ENCODE results near the gene SPATA20. TPM values are rescaled to one million over a fixed set of nuclear protein-coding genes. Genes with fewer than 3 reads are reported as not detected.

The SPATA20 gene
- total RNA-seq, 1 donor from 2014 or later, result 22.8 TPM

DNA sequence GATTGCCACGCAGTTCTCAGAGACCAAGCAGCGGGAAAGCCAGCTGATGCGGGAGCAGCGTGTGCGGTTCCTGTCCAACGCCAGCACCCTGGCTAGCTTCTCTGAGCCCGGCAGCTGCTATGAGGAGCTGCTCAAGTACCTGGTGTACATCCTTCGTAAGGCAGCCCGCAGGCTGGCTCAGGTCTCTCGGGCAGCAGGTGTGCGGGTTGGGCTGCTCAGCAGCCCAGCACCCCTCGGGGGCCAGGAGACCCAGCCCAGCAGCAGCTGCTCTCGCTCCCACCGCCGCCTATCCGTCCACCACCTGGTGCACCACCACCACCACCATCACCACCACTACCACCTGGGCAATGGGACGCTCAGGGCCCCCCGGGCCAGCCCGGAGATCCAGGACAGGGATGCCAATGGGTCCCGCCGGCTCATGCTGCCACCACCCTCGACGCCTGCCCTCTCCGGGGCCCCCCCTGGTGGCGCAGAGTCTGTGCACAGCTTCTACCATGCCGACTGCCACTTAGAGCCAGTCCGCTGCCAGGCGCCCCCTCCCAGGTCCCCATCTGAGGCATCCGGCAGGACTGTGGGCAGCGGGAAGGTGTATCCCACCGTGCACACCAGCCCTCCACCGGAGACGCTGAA lies 28.7 kb downstream of the SPATA20 start:
- DNase-seq (ENCODE audit: low spot score), result no peak
- Histone ChIP-seq H3K4me2 (no peak overlapping the region), H3K9me3 (ENCODE audit: low read depth) (no peaks in the 10 kb centered on the region), H3K4me3 (no peak overlapping the region), H3F3A (ENCODE audit: low read depth) (peaks cover 8% of the 10 kb centered on the region), H4K20me1 (ENCODE audit: low read depth) (no peaks in the 10 kb centered on the region), H3K27me3 (no peaks in the 10 kb centered on the region), H2AFZ (replicated peaks) (no peak overlapping the region), H3K36me3 (no peaks in the 10 kb centered on the region), H3K4me1 (peaks cover 15% of the 10 kb centered on the region), H3K27ac (no peak overlapping the region), H3K9ac (no peak overlapping the region), H3K79me2 (ENCODE audit: low read depth) (no peaks in the 10 kb centered on the region)
- H3K4me1 Mint-ChIP-seq, result peaks cover 25% of the 10 kb centered on the region
- no peak for TF ChIP-seq EZH2phosphoT487 (IDR thresholded peaks at IDR 0.05)
- TF ChIP-seq, protein P1, sequence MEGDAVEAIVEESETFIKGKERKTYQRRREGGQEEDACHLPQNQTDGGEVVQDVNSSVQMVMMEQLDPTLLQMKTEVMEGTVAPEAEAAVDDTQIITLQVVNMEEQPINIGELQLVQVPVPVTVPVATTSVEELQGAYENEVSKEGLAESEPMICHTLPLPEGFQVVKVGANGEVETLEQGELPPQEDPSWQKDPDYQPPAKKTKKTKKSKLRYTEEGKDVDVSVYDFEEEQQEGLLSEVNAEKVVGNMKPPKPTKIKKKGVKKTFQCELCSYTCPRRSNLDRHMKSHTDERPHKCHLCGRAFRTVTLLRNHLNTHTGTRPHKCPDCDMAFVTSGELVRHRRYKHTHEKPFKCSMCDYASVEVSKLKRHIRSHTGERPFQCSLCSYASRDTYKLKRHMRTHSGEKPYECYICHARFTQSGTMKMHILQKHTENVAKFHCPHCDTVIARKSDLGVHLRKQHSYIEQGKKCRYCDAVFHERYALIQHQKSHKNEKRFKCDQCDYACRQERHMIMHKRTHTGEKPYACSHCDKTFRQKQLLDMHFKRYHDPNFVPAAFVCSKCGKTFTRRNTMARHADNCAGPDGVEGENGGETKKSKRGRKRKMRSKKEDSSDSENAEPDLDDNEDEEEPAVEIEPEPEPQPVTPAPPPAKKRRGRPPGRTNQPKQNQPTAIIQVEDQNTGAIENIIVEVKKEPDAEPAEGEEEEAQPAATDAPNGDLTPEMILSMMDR (IDR thresholded peaks at IDR 0.05), result no peak
- no peak for TF ChIP-seq EZH2 (IDR thresholded peaks at IDR 0.05)
- peaks cover 3% of the 10 kb centered on the region for H3K36me3 Mint-ChIP-seq
- no peak overlapping the region for H3K4me3 Mint-ChIP-seq
- H3K27ac Mint-ChIP-seq, result no peak overlapping the region
- no peaks in the 10 kb centered on the region for H3K9me3 Mint-ChIP-seq
- peaks cover 5% of the 10 kb centered on the region for H3K27me3 Mint-ChIP-seq (ENCODE audit: insufficient read depth, low read depth)

DNA sequence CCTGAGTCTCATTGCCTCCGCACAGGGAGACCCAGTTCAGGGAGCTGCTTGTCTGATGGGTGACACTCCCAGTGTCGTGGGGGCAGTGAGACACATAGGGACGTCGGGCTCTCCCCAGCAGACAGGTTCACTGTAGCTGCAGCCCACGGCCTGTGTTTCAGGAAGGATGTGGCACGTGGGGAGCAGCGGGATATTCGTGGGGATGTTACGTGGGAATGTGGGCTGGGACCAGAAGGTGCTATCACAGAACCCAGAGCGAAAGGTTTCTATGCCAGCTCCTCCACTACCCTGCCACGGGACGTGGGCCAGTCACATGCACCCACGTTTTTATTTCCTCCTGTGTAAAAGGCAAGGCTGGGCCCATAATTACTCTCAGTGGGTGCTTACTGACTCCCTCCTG lies 29.9 kb downstream of the SPATA20 start:
- peaks cover 20% of the 10 kb centered on the region for H3K4me1 Mint-ChIP-seq
- no peak overlapping the region for H3K27ac ChIP-seq
- TF ChIP-seq, protein P1 (IDR thresholded peaks at IDR 0.05), result no peak
- TF ChIP-seq EZH2 (IDR thresholded peaks at IDR 0.05) (no peak), EZH2phosphoT487 (IDR thresholded peaks at IDR 0.05) (no peak)
- H3K4me2 ChIP-seq, result no peak overlapping the region
- H2AFZ ChIP-seq (replicated peaks), result no peak overlapping the region
- peaks cover 4% of the 10 kb centered on the region for H3K36me3 Mint-ChIP-seq
- H3K9ac ChIP-seq, result no peak overlapping the region
- no peak for DNase-seq (ENCODE audit: low spot score)
- H3F3A ChIP-seq (ENCODE audit: low read depth), result peaks cover 8% of the 10 kb centered on the region
- no peaks in the 10 kb centered on the region for H3K9me3 ChIP-seq (ENCODE audit: low read depth)
- H3K4me1 ChIP-seq, result peaks cover 12% of the 10 kb centered on the region
- H4K20me1 ChIP-seq (ENCODE audit: low read depth), result no peaks in the 10 kb centered on the region
- no peaks in the 10 kb centered on the region for H3K9me3 Mint-ChIP-seq
- H3K4me3 ChIP-seq, result no peak overlapping the region
- H3K27me3 Mint-ChIP-seq (ENCODE audit: insufficient read depth, low read depth), result no peaks in the 10 kb centered on the region
- no peaks in the 10 kb centered on the region for H3K36me3 ChIP-seq
- H3K27me3 ChIP-seq, result no peaks in the 10 kb centered on the region
- no peaks in the 10 kb centered on the region for H3K79me2 ChIP-seq (ENCODE audit: low read depth)
- no peak overlapping the region for H3K27ac Mint-ChIP-seq
- no peak overlapping the region for H3K4me3 Mint-ChIP-seq

DNA sequence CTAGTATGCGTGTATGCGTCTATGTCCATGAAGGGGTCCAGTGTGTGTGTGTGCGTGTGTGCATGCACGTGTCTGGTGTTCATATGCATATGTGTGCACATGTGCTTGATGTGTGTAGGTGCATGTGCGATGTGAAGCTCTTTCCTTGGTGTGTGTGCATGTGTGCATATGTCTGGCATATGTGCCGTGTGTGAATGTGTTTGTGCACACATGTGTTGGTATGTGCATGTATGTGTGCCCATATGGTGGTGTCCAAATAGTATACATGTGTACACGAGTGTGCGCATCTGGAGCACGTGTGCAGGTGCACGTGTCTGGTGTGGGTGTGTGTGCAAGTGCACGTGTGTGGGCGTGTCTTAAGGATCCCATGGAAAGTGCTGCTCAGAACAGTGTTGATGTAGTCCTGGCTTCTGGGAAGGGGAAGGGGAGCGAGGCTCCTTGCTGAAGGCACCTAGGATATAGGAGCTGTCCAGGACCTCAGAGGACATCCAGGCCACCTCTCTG lies 30.5 kb downstream of the SPATA20 start:
- Histone ChIP-seq H4K20me1 (ENCODE audit: low read depth) (no peaks in the 10 kb centered on the region), H3K4me3 (no peak overlapping the region), H3K9ac (no peak overlapping the region), H3K27me3 (no peaks in the 10 kb centered on the region), H3F3A (ENCODE audit: low read depth) (peaks cover 8% of the 10 kb centered on the region), H2AFZ (replicated peaks) (no peak overlapping the region), H3K4me2 (no peak overlapping the region), H3K36me3 (no peaks in the 10 kb centered on the region), H3K9me3 (ENCODE audit: low read depth) (no peaks in the 10 kb centered on the region), H3K79me2 (ENCODE audit: low read depth) (no peaks in the 10 kb centered on the region), H3K4me1 (peaks cover 12% of the 10 kb centered on the region), H3K27ac (no peak overlapping the region)
- Mint-ChIP-seq H3K4me1 (peaks cover 19% of the 10 kb centered on the region), H3K4me3 (no peak overlapping the region), H3K36me3 (peaks cover 7% of the 10 kb centered on the region), H3K9me3 (no peaks in the 10 kb centered on the region), H3K27ac (no peak overlapping the region), H3K27me3 (ENCODE audit: insufficient read depth, low read depth) (no peaks in the 10 kb centered on the region)
- no peak for TF ChIP-seq EZH2phosphoT487 (IDR thresholded peaks at IDR 0.05)
- TF ChIP-seq EZH2 (IDR thresholded peaks at IDR 0.05), result no peak
- TF ChIP-seq, protein P1 (IDR thresholded peaks at IDR 0.05), result no peak
- DNase-seq (ENCODE audit: low spot score), result no peak

All from neural progenitor cell (in vitro differentiated cells).